Ramos (cell line): ENCODE results near the gene CRKL.
"Not testable (repeated sequence)": the region's sequence is repeated elsewhere in the genome, so short reads cannot be mapped to it uniquely, and the experiment has no call there.

ENCODE experiments used
- in situ Hi-C: fragments of 300-500 bp; cut with MboI; formaldehyde crosslinking; loops from one replicate; pipeline ENCODE4 v1.14.3; 2022; ENCODE audit warnings: low sequenced_read_pairs; ENCODE audit not compliant: unreplicated experiment

Gene CRKL

GRCh38 chr22:20931126-20931654 lies 14.0 kb downstream of the CRKL start:
- in situ Hi-C loops, result no loop called here

DNA sequence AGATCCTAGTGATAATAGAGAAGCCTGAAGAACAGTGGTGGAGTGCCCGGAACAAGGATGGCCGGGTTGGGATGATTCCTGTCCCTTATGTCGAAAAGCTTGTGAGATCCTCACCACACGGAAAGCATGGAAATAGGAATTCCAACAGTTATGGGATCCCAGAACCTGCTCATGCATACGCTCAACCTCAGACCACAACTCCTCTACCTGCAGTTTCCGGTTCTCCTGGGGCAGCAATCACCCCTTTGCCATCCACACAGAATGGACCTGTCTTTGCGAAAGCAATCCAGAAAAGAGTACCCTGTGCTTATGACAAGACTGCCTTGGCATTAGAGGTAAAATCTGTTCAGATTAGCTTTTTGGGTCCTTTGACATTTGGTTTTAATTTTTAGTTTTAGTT lies 16.7 kb downstream of the CRKL start:
- in situ Hi-C loops, result no loop called here

DNA sequence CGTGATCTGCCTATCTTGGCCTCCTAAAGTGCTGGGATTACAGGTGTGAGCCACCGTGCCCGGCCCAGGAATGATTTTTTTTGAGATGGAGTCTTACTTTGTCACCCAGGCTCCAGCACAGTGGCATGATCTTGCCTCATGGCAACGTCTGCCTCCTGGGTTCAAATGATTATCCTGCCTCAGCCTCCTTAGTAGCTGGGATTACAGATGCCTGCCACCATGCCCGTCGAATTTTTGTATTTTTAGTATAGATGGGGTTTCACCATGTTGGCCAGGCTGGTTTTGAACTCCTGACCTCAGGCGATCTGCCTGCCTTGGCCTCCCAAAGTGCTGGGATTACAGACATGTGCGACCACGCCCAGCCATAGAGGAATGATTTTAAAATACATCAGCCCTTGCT lies 17.8 kb downstream of the CRKL start:
- in situ Hi-C loops, result not testable (repeated sequence)

DNA sequence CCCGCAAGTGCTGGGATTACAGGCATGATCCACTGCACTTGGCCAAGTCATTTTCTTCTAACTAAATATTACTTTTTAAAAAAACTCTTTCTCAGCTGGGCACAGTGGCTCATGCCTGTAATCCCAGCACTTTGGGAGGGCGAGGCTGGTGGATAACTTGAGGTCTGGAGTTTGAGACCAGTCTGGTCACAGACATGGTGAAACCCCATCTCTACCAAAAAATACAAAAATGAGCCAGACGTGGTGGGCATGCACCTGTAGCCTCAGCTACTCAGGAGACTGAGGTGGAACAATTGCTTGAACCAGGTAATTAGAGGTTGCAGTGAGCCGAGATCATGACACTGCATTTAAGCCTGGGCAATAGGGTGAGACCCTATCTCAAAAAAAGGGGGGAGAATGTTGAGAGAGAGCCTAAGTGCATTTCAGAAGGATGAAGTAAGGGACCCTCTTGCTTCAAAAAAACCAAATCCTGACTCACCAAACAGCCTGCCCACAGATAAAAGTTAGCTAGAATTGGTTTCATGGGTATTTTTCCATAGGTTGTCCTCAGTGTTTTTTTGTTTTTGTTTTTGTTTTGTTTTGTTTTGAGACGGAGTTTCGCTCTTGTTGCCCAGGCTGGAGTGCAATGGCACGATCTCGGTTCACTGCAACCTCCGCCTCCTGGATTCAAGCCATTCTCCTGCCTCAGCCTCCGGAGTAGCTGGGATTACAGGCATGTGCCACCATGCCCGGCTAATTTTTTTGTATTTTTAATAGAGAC lies 18.8 kb downstream of the CRKL start:
- in situ Hi-C loops, result not testable (repeated sequence)

- in situ Hi-C loops, result no loop called here
Observed at GRCh38 chr22:20937031-20937793, 20.0 kb downstream of the CRKL start.

GRCh38 chr22:20937794-20938671 lies 20.8 kb downstream of the CRKL start:
- in situ Hi-C loops, result no loop called here

GRCh38 chr22:20939457-20940185 lies 22.4 kb downstream of the CRKL start:
- in situ Hi-C loops, result not testable (repeated sequence)

GRCh38 chr22:20940186-20940651 lies 23.0 kb downstream of the CRKL start:
- in situ Hi-C loops, result no loop called here

DNA sequence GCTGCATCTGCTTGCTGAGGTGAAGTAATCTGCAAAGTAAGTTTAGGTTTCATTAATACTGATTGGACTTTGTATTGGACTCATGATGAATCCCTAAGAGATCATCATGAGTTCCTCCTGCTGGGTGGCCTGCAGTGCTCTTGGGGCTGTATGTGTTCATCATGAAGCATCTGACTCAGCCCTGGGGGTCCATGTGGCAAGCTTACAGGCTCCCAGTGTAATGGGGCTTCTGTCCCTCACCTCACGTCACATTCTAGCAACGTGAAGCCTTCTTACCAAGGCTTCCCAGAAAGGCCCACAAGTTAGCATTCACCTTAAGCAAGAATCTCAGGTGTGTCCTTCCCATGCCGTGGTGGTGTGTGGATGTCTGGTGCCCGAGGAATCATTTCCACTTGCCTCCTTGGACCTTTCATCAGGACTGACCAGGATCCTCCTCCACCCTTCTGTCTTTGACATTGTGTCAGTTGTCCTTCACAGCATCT lies 23.7 kb downstream of the CRKL start:
- in situ Hi-C loops, result no loop called here

DNA sequence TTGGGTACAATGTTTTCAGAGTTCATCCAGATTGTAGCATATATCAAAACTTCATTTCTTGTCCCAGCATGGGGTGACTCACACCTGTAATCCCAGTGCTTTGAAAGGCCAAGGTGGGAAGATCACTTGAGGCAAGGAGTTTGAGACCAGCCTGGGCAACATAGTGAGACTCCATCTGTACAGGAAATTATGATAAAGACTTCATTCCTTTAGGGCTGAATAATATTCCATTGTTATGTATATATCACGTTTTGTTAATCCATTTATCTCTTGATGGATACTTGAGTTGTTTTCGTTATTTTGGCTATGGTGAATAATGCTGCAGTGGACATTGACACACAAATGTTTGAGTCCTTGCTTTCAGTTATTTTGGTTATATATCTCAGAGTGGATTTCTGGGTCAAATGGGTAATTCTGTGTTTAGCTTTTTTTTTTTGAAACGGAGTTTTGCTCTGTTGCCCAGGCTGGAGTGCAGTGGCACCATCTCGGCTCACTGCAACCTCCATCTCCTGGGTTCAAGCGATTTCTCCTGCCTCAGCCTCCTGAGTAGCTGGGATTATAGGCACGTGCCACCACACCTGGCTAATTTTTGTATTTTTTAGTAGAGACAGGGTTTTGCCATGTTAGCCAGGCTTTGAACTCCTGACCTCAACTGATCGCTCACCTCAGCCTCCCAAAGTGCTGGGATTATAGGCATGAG lies 25.1 kb downstream of the CRKL start:
- in situ Hi-C loops, result not testable (repeated sequence)

DNA sequence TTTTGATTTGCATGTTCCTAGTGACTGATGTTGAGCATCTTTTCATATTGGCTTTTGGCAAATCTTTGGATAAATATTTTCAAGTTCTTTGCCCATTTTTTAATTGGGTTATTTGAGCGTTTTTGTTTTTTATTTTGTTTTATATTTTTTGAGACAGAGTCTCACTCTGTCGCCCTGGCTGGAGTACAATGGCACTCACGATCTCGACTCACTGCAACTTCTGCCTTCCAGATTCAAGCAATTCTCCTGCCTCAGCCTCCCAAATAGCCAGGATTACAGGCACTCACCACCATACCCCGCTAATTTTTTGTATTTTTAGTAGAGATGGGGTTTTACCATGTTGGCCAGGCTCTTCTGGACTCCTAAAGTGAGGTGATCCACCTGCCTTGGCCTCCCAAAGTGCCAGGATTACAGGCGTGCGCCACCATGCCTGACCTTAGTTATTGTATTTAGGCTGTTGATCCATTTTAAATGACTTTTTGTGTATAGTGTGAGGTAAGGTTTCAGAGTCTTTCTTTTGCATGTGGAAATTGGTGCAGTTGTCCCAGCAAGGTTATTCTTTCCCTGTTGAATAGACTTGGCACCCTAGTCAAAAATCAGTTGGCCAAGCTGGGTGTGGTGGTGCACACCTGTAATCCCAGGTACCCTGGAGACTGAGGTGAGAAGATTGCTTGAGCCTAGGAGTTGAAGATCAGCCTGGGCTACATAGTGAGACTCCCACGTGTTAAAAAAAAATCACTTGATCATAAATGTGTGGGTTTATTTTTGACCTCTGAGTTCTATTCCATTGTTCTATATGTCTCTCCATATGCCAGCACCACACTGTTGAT lies 26.1 kb downstream of the CRKL start:
- in situ Hi-C loops, result no loop called here

DNA sequence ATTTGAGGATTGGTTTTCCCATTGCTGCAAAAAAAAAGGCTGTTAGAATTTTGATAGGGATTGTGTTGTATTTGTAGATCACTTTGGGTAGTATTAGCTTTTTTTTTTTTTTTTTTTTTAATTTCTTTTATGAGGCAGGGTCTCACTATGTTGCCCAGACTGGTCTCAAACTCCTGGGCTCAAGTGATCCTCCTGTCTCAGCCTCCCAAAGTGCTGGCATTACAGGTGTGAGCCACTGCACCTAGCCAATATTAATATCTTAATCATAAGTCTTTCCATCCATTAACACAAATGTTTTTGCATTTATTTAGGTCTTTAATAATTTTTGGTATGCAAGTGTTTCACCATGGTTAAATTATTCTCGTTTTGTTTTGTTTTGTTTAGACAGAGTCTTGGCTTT lies 26.8 kb downstream of the CRKL start:
- in situ Hi-C loops, result no loop called here

DNA sequence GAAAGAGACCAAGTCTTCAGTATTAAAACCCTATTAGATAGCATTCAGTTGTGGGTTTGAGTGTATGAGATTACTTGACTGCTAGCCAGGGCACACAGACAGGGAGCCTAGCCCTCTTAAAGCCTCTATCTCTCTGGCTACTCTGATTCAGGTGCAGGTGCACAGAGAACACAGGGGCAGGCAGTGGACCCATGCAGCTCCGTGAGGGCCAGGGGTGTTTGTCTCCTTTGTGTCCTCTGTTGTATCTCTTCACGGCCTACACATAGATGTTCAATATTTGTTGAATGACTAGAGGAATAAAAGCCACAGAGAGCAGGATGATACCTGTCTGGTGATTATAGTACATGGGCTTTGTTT lies 28.3 kb downstream of the CRKL start:
- in situ Hi-C loops, result no loop called here

GRCh38 chr22:20946080-20946986 lies 29.1 kb downstream of the CRKL start:
- in situ Hi-C loops, result no loop called here

- in situ Hi-C loops, result no loop called here
Observed at GRCh38 chr22:20946991-20947390, 29.8 kb downstream of the CRKL start.

DNA sequence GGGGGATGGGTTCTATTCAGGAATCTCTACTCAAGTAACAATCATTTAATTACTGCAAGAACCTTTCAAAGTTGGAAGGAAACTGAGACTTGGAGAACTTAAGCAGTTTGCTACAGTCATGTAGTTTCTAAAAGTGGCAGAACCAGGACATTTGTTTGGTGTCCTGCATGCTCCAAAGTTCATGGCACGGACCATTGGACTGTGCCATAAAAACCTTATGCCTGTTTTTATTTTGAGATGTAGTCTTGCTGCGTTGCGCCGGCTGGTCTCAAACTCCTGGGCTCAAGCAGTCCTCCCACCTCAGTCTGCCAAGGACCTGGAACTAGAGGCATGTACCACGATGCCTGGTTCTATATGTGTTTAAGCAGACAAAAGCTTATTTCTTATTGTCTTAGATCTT lies 31.2 kb downstream of the CRKL start:
- in situ Hi-C loops, result no loop called here

GRCh38 chr22:20948989-20949388 lies 31.8 kb downstream of the CRKL start:
- in situ Hi-C loops, result no loop called here
